CD4-positive, alpha-beta memory T cell (primary cell): ENCODE data around the gene LRRTM2. TPM values are rescaled to one million over a fixed set of nuclear protein-coding genes. Genes with fewer than 3 reads are reported as not detected.

Experiments used
- CTCF ChIA-PET: fragments of 350-600 bp; sonication (Branson Sonifier 250); formaldehyde crosslinking; loops from one replicate; lab custom pipeline; 2021; ENCODE audit warnings: inconsistent platforms; ENCODE audit not compliant: partially characterized antibody; lab: Charles Lee
- POLR2A ChIA-PET: fragments of 350-600 bp; sonication (Branson Sonifier 250); formaldehyde crosslinking; loops from one replicate; lab custom pipeline; 2021; ENCODE audit not compliant: partially characterized antibody; lab: Charles Lee
- DNase-seq, 5 donors: peaks; one replicate each; pipeline versions ENCODE4 v3.0.0 to v3.0.0-alpha.2; 2020 to 2022; ENCODE audit warnings: mixed read lengths in 1 of 5
- H3K27ac ChIP-seq: one replicate; pipeline ENCODE4 v1.7.0; 2013; ENCODE audit warnings: low read depth, low read length
- H3K27me3 ChIP-seq: 2 replicates; pipeline ENCODE4 v1.7.0; 2013; ENCODE audit warnings: mild to moderate bottlenecking, low read length, moderate library complexity; ENCODE audit not compliant: insufficient read depth
- H3K36me3 ChIP-seq: 2 replicates; pipeline ENCODE4 v1.7.0; 2013; ENCODE audit warnings: mild to moderate bottlenecking, low read length, moderate library complexity; ENCODE audit not compliant: insufficient read depth
- H3K4me1 ChIP-seq: 2 replicates; pipeline ENCODE4 v1.7.0; 2013; ENCODE audit warnings: mild to moderate bottlenecking, low read length, moderate library complexity; ENCODE audit not compliant: insufficient read depth
- H3K4me3 ChIP-seq, 2 donors: one replicate each; pipeline ENCODE4 v1.7.0; 2013; ENCODE audit warnings: low read length in 2 of 2, mild to moderate bottlenecking in 1 of 2
- H3K9me3 ChIP-seq, 2 donors: one replicate each; pipeline ENCODE4 v1.7.0; 2013; ENCODE audit warnings: low read length in 2 of 2, control low read depth in 1 of 2; ENCODE audit not compliant: control insufficient read depth in 1 of 2
- H3K27ac Mint-ChIP-seq, 7 donors: one replicate each; pipeline ENCODE4 v1.8.0; 2020 to 2021; ENCODE audit warnings: mixed read lengths in 7 of 7, mild to moderate bottlenecking in 6 of 7, inconsistent platforms in 3 of 7, moderate library complexity in 3 of 7
- H3K27me3 Mint-ChIP-seq, 2 donors: one replicate each; pipeline ENCODE4 v1.8.0; 2020 to 2021; ENCODE audit warnings: mixed read lengths in 2 of 2
- H3K36me3 Mint-ChIP-seq, 2 donors: one replicate each; pipeline ENCODE4 v1.8.0; 2020 to 2021; ENCODE audit warnings: mixed read lengths in 2 of 2, inconsistent platforms in 1 of 2, mild to moderate bottlenecking in 1 of 2
- H3K4me1 Mint-ChIP-seq, 4 donors: one replicate each; pipeline ENCODE4 v1.8.0; 2020 to 2021; ENCODE audit warnings: mixed read lengths in 4 of 4, mild to moderate bottlenecking in 1 of 4
- H3K4me3 Mint-ChIP-seq, 8 donors: one replicate each; pipeline ENCODE4 v1.8.0; 2020 to 2021; ENCODE audit warnings: mixed read lengths in 8 of 8, mild to moderate bottlenecking in 7 of 8, moderate library complexity in 6 of 8, inconsistent platforms in 3 of 8
- H3K9me3 Mint-ChIP-seq, 8 donors: one replicate each; pipeline ENCODE4 v1.8.0; 2020 to 2021; ENCODE audit warnings: mixed read lengths in 8 of 8, mild to moderate bottlenecking in 5 of 8, inconsistent platforms in 3 of 8, moderate library complexity in 1 of 8
- intact Hi-C: fragments of 100-400 bp; cut with micrococcal nuclease; formaldehyde crosslinking; loops from one replicate; pipeline ENCODE4 v1.15.1; 2023
- polyA plus RNA-seq, 2 donors: library from polyadenylated mRNA; unstranded; fragments of 300-500 nt; fragmentation: Illumina TruSeq; gene quantifications; one replicate each; pipeline ENCODE4 v1.2.3, GENCODE V29; 2021
- total RNA-seq, 2 experiments: library from RNA; stranded (reverse); gene quantifications; one replicate each; pipeline ENCODE4 v1.2.3, GENCODE V29; 2021

The LRRTM2 gene
- total and polyA plus RNA-seq, 4 experiments from 2014 or later = not detected

DNA sequence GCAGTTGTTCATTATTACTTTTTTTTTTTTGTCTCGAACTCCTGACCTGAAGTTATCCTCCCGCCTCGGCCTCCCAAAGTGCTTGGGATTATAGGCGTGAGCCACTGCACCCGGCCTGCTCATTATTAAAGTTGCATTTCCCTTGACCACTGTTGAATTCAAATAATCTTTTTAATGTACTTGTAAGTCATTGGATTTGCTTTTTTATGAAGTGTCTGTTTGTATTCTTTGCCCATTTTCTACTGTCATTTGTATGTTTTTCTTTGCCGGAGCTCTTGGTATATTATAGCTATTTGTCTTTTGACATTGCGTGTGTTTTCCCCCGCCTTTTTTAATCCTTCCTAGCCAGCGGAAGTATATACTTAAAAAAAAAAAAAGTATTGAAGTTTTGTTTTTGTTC is 22.0 kb downstream of the LRRTM2 start:
- ChIA-PET CTCF (interaction anchor here (0.7 kb wide), 1 partner anchor 487 kb away, joined by 3 read pairs; no protein-coding TSS in a partner anchor), POLR2A (no interaction called here)
- no peak overlapping the region for H3K27ac ChIP-seq
- H3K9me3 ChIP-seq = no peaks in the 10 kb centered on the region
- no peaks in the 10 kb centered on the region for H3K27me3 ChIP-seq
- DNase-seq = peak in 3 of 5 donors; percentile 4 to 8 (median 6)
- H3K27ac Mint-ChIP-seq = peak overlapping the region in 3 of 7 donors; percentile 55 to 75 (median 64)
- peak overlapping the region in 7 of 8 donors; percentile 4 to 67 (median 49) for H3K4me3 Mint-ChIP-seq
- H3K36me3 ChIP-seq = no peaks in the 10 kb centered on the region
- H3K9me3 Mint-ChIP-seq = no peaks in the 10 kb centered on the region
- peaks cover 15% of the 10 kb centered on the region for H3K4me1 ChIP-seq
- H3K36me3 Mint-ChIP-seq = no peaks in the 10 kb centered on the region
- H3K4me1 Mint-ChIP-seq = peaks cover 20 to 25% (median 23%) of the 10 kb centered on the region in 4 donors
- intact Hi-C loops = no loop called here
- no peak overlapping the region for H3K4me3 ChIP-seq
- H3K27me3 Mint-ChIP-seq = no peaks in the 10 kb centered on the region

DNA sequence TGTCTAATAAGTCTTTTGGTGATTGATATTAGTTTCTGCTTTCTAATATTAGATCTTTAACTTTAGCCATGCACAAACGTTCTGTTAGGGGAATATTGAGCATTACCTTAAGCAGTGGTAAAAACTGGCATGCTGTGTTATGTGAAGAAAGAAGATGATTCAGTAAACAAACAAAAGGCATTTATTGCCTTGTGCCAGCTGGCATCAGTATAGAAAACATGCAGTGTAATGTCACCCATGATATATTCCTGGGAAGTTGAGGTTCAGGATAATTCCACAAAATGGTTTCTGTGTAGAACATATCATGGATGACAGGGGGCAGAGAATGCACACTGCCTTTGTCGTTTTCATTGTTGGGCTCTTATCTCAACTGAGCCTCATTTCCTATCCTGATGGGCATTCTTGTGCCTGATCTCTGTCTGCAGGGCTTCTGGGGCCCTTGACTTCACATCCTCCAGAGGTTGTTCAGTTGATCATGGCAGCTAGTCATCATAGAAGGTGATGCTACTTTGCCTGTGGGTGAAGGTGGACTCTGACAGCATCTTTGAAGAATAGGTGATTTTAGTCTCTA is 24.2 kb downstream of the LRRTM2 start:
- Histone ChIP-seq H3K9me3 (no peaks in the 10 kb centered on the region), H3K27ac (no peak overlapping the region), H3K4me1 (peaks cover 15% of the 10 kb centered on the region), H3K27me3 (no peaks in the 10 kb centered on the region), H3K36me3 (no peaks in the 10 kb centered on the region), H3K4me3 (no peak overlapping the region)
- H3K9me3 Mint-ChIP-seq = no peaks in the 10 kb centered on the region
- ChIA-PET POLR2A (no interaction called here), CTCF (no interaction called here)
- H3K27me3 Mint-ChIP-seq = no peaks in the 10 kb centered on the region
- intact Hi-C loops = no loop called here
- peaks cover 20 to 29% (median 23%) of the 10 kb centered on the region in 4 donors for H3K4me1 Mint-ChIP-seq
- DNase-seq = no peak
- no peaks in the 10 kb centered on the region for H3K36me3 Mint-ChIP-seq
- no peak overlapping the region for H3K4me3 Mint-ChIP-seq
- no peak overlapping the region for H3K27ac Mint-ChIP-seq

DNA sequence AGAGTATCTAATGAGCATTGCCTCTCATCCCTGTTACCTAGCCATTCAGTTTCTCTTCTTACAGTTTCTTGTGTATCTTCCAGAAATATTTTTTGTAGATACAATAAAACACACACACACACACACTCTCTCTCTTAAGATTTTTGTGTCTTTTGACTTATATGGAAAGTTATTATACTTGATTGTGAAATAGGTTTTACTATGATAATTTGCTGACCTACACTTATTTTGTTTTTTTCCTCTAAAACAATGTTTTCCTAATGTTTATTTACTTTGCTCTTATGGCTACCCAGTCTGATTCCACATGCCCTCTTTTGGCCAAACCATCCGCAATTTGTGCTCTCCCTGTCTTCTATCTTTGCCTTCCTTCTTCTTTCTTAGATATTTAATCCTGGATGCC is 25.3 kb downstream of the LRRTM2 start:
- H3K36me3 Mint-ChIP-seq = no peaks in the 10 kb centered on the region
- intact Hi-C loops = no loop called here
- Histone ChIP-seq H3K4me3 (no peak overlapping the region), H3K4me1 (peaks cover 15% of the 10 kb centered on the region), H3K27me3 (no peaks in the 10 kb centered on the region), H3K9me3 (no peaks in the 10 kb centered on the region), H3K36me3 (no peaks in the 10 kb centered on the region), H3K27ac (no peak overlapping the region)
- no peaks in the 10 kb centered on the region for H3K9me3 Mint-ChIP-seq
- peaks cover 18 to 29% (median 22%) of the 10 kb centered on the region in 4 donors for H3K4me1 Mint-ChIP-seq
- no peak overlapping the region for H3K27ac Mint-ChIP-seq
- ChIA-PET POLR2A (no interaction called here), CTCF (no interaction called here)
- H3K4me3 Mint-ChIP-seq = peak overlapping the region in 1 of 8 donors; percentile 16
- H3K27me3 Mint-ChIP-seq = no peaks in the 10 kb centered on the region
- no peak for DNase-seq

DNA sequence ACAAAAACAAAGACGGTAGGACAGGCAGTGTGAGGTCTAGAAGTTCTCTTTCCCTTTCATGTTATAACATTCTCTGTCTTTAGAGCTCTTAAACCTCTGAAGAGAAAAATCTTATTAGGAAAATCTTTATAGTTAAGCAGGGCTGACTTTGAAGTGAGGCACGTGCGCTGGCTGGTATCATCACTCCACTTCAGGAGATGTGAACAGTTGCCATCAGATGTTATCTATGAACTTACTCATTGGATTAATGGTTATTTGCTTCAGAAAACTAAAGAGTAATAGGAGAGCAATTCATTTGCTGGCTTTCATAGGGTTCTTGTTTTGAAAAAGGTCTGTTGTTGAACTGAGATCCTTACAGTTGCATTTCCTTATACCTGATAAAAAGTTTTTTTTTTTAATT is 25.7 kb downstream of the LRRTM2 start:
- Mint-ChIP-seq H3K4me3 (no peak overlapping the region), H3K4me1 (peaks cover 17 to 25% (median 20%) of the 10 kb centered on the region in 4 donors), H3K9me3 (no peaks in the 10 kb centered on the region), H3K27me3 (no peaks in the 10 kb centered on the region), H3K36me3 (no peaks in the 10 kb centered on the region), H3K27ac (no peak overlapping the region)
- no peak overlapping the region for H3K27ac ChIP-seq
- ChIA-PET CTCF (no interaction called here), POLR2A (no interaction called here)
- no peaks in the 10 kb centered on the region for H3K36me3 ChIP-seq
- no peak overlapping the region for H3K4me3 ChIP-seq
- H3K27me3 ChIP-seq = no peaks in the 10 kb centered on the region
- no peak for DNase-seq
- H3K9me3 ChIP-seq = no peaks in the 10 kb centered on the region
- intact Hi-C loops = no loop called here
- peaks cover 15% of the 10 kb centered on the region for H3K4me1 ChIP-seq

DNA sequence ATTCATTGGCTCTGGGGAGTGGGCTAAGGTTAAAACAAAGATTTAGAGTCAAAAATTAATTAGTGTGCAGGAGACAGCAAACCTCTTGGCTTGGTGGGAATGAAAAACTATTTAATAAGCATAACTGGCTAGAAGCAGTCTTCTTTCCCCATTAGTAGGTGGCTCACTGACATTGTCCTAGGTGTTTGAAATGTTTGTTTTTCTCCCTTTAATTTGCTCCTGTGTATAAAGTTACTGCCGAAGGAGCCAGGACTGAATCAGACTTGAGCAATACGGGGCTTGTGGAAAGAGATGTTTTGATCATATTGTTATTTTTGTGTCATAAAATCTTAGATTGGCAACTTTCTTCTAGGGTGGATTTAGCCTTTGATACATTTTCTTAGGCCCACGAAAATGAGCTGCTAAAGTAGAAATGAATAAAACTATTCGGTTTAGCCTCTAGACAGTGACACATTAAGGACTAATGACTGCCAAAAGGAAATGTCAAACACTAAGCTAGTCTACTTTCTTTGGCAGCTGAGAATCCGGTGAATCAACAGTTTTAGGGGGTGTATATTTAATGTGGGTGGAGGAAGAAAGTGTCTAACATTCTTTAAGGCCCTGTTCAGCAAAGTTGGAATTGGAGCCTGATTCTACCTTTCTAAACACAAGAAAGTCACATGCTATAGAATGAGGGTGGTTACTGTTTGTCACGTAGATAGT is 30.2 kb downstream of the LRRTM2 start:
- no peaks in the 10 kb centered on the region for H3K27me3 Mint-ChIP-seq
- no peaks in the 10 kb centered on the region for H3K9me3 ChIP-seq
- ChIA-PET CTCF (interaction anchor here (1.3 kb wide), 1 partner anchor 55 kb away, joined by 3 read pairs; no protein-coding TSS in a partner anchor), POLR2A (no interaction called here)
- H3K4me1 ChIP-seq = no peaks in the 10 kb centered on the region
- H3K4me3 Mint-ChIP-seq = no peak overlapping the region
- H3K4me1 Mint-ChIP-seq = peaks cover 2 to 10% (median 5%) of the 10 kb centered on the region in 4 donors
- no peaks in the 10 kb centered on the region for H3K36me3 ChIP-seq
- H3K36me3 Mint-ChIP-seq = no peaks in the 10 kb centered on the region
- no peaks in the 10 kb centered on the region for H3K27me3 ChIP-seq
- intact Hi-C loops = no loop called here
- H3K27ac ChIP-seq = no peak overlapping the region
- DNase-seq = no peak
- no peaks in the 10 kb centered on the region for H3K9me3 Mint-ChIP-seq
- H3K4me3 ChIP-seq = no peak overlapping the region
- no peak overlapping the region for H3K27ac Mint-ChIP-seq

DNA sequence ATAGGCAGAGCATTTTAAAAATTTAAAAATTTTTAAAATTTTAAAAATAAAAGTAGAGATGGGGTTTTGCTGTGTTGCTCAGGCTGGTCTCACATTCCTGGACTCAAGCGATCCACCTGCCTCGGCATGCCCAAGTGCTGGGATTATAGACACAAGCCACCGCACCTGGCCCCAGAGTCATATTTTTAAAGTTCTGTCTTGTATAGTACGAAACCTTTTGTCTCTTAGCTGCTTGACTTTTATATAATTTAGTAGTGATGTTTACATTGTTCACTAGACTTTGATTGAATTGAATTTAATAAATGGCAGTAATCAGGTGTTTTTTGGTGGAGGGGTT is 31.0 kb downstream of the LRRTM2 start:
- POLR2A ChIA-PET = no interaction called here
- CTCF ChIA-PET = no interaction called here

DNA sequence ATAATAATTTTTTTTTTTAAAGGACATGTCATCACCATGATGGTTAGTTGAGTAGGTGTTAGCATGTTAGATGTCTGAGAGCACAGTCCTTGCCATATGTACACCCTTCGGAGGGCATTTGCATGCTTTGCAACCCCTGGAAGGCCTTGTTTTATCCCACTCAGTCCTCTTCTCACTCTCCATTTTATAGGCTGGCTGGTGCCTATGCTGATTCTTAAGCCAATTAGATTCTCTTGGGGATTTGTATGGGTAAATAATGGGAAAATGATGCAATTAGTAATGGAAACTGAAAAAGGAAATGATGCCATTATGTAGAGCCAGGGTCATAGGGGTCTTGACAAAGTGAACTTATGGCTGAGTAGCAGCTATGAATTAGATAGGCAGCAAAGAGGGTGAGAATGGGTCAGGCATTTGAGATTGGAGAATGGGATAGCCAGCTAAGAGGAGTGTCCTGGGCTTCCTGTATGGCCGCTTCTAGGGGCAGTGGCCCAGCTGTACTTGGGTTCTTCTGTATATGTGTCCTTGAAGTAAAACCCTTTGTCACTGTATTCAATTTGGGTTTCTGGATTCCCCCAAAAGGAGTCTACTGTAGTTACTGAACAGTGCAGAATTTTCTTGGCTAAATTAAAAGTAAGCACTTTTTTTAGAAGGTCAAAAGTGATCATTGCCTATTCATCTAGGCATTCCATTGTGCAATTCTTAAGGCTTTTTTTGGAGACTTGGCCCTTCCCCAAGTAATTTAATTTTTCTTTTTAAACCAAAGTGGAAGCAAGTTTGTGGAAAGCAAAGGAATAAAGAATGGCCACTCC is 31.6 kb downstream of the LRRTM2 start:
- no peak for DNase-seq
- ChIA-PET POLR2A (no interaction called here), CTCF (no interaction called here)
- intact Hi-C loops = no loop called here
- no peaks in the 10 kb centered on the region for H3K36me3 ChIP-seq
- H3K27ac Mint-ChIP-seq = no peak overlapping the region
- no peak overlapping the region for H3K27ac ChIP-seq
- H3K4me1 Mint-ChIP-seq = peaks cover 0 to 8% (median 3%) of the 10 kb centered on the region in 4 donors
- no peaks in the 10 kb centered on the region for H3K4me1 ChIP-seq
- H3K4me3 Mint-ChIP-seq = no peak overlapping the region
- H3K27me3 ChIP-seq = no peaks in the 10 kb centered on the region
- no peaks in the 10 kb centered on the region for H3K9me3 ChIP-seq
- no peaks in the 10 kb centered on the region for H3K9me3 Mint-ChIP-seq
- H3K36me3 Mint-ChIP-seq = no peaks in the 10 kb centered on the region
- H3K27me3 Mint-ChIP-seq = no peaks in the 10 kb centered on the region
- no peak overlapping the region for H3K4me3 ChIP-seq

More for the DNA sequence above, 31.0 kb downstream of the LRRTM2 start:
- Histone ChIP-seq H3K27me3 (no peaks in the 10 kb centered on the region), H3K27ac (no peak overlapping the region), H3K36me3 (no peaks in the 10 kb centered on the region), H3K4me1 (no peaks in the 10 kb centered on the region), H3K4me3 (no peak overlapping the region), H3K9me3 (no peaks in the 10 kb centered on the region)
- DNase-seq = no peak
- H3K4me1 Mint-ChIP-seq = peaks cover 0 to 10% (median 4%) of the 10 kb centered on the region in 4 donors
- no peaks in the 10 kb centered on the region for H3K36me3 Mint-ChIP-seq
- H3K27me3 Mint-ChIP-seq = no peaks in the 10 kb centered on the region
- no peak overlapping the region for H3K4me3 Mint-ChIP-seq
- H3K27ac Mint-ChIP-seq = no peak overlapping the region
- no peaks in the 10 kb centered on the region for H3K9me3 Mint-ChIP-seq
- intact Hi-C loops = no loop called here
